ENCODE results near the gene THBD.

THBD gene

DNA sequence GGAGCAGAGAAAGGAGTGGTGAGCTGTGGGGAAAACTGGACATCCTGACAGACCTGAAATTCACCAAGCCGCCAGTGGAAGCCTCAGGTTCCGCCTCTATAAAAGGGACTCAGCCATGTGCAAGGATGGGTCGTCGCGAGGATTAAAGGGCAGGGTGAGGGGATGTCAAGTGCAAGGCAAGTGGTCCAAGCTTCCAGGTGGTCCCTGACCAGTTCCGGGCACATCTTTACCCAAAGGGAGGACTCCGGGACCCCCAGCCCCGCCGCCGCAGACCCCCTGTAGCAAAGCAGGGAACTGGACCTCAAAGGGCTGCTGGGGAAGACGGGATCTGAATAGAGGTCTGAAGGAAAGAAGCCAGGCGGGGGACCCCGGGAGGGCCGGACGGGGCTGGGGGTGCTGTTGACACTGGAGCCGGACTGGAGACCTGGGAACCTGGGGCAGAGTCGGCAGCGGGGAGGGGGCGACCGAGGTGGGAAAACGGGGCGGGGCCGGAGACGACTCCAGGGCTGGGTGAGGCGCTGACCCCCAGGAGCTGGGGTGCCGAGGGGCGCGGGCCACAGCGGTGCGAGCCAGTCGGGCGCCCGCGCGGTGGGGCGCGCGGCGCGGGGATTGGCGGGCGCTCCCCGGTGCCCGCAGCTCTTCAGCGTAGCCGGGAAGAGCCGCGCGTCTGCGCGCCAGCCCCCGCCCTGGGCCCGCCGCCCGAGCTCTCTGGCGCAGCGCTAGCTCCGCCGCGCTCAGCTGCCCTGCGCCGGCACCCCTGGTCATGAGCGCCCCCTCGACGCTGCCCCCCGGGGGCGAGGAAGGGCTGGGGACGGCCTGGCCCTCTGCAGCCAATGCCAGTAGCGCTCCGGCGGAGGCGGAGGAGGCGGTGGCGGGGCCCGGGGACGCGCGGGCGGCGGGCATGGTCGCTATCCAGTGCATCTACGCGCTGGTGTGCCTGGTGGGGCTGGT lies 14.5 kb downstream of the THBD start, which contains the start of gene SSTR4:
TSS of gene SSTR4 (plus strand) at position 592 of the 951 bp plus-strand sequence. CDS start at position 764, 172 bp downstream.
- no peak for DNase-seq (ENCODE audit: low read depth)
- TF ChIP-seq, protein P1, sequence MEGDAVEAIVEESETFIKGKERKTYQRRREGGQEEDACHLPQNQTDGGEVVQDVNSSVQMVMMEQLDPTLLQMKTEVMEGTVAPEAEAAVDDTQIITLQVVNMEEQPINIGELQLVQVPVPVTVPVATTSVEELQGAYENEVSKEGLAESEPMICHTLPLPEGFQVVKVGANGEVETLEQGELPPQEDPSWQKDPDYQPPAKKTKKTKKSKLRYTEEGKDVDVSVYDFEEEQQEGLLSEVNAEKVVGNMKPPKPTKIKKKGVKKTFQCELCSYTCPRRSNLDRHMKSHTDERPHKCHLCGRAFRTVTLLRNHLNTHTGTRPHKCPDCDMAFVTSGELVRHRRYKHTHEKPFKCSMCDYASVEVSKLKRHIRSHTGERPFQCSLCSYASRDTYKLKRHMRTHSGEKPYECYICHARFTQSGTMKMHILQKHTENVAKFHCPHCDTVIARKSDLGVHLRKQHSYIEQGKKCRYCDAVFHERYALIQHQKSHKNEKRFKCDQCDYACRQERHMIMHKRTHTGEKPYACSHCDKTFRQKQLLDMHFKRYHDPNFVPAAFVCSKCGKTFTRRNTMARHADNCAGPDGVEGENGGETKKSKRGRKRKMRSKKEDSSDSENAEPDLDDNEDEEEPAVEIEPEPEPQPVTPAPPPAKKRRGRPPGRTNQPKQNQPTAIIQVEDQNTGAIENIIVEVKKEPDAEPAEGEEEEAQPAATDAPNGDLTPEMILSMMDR (conservative IDR thresholded peaks at IDR 0.05; ENCODE audit: low read depth, low read length), result no peak
- H3K4me3 ChIP-seq (ENCODE audit: low read length), result no peak within 1 kb of the TSS

DNA sequence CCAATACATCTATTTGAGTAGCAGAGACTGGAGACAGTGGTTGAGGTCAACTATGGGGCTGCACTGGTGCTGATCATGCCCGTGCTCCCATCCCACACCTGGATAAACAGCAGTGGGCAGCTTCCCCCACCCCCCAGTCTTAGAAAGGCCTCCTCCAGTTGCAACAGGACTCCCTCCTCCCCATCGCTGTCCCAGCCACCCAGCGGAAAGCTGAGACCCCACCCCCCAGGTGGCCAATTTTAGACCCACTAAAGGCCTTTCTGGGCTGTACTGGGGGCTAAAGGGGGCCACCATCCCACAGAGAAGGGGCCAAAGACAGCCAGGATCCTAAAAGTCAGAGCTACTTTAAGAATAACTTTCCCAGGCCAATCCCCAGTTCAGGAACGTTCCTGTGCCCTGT lies 15.6 kb downstream of the THBD start:
- H3K4me3 ChIP-seq (ENCODE audit: low read length), result no peak overlapping the region
- no peak for DNase-seq (ENCODE audit: low read depth)
- TF ChIP-seq, protein P1 (conservative IDR thresholded peaks at IDR 0.05; ENCODE audit: low read depth, low read length), result no peak

DNA sequence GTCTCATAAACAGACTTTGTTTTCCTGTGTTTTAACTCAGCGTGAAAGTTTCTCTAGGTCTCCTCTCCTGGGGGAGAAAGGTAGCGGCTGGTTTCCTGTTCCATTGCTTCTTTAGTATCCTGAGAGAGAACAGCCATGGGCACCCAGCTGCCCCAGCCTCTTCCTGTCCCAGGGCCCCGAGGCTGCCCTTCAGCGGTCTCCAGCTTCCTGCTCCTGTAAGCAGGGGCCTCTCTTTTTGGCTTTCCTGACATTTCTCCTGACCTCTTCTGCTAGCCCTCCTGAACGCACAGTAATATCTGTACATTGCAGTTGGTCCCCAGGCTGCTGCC lies 16.8 kb downstream of the THBD start:
- TF ChIP-seq, protein P1 (conservative IDR thresholded peaks at IDR 0.05; ENCODE audit: low read depth, low read length), result no peak
- no peak for DNase-seq (ENCODE audit: low read depth)
- no peak overlapping the region for H3K4me3 ChIP-seq (ENCODE audit: low read length)

DNA sequence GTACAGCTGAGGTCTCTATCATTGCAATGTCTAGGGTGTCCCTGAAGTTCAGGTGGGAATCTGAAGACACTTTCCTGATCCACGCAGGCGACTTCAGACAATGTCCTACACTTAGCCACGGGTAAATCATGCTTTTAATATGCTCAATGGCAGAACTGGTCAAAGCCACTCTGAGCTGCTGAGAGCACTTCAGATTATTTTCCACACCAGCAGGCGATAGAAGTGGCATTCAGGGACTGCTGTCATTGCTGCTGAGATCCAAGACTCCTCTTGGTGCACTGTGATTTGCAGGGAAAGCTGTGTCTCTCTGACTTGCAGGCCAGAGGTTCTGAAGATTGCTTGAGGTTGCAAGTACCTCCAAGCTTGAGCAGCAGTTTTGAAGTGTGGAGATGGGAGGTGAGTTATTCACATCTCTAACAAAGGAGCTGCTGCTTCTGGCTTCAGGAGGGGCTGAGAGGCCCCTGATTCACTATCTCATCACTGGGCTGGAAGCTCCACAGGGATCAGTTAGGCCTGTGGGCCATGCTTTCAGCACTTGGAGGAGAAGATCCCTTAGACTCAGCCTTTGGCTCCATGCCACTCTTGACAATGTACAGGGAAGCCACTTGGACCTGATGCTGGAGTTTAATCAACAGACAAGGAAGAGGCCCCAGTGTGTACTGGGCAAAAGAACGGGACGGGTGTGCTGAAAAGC lies 17.3 kb downstream of the THBD start:
- DNase-seq (ENCODE audit: low read depth), result no peak
- H3K4me3 ChIP-seq (ENCODE audit: low read length), result no peak overlapping the region
- TF ChIP-seq, protein P1 (conservative IDR thresholded peaks at IDR 0.05; ENCODE audit: low read depth, low read length), result no peak

DNA sequence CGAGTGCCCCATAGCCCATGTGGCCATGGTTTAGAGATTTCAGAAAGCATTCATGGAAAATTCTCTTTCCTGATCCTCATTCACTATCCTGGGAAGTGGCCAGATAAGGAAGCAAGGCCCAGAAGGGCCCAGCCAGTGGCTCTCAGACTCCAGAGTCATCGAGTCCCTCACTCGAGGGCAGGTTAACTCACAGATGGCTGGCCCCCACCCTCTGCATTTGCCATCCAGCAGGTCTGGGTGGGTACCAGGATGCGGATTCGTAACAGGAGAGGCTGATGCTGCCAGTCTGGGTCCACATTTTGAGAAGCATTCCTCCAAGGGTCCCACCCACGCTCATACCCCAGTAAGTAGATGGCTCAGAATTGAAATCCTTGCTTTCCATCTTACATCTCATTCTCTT lies 18.1 kb downstream of the THBD start:
- TF ChIP-seq, protein P1 (conservative IDR thresholded peaks at IDR 0.05; ENCODE audit: low read depth, low read length), result no peak
- DNase-seq (ENCODE audit: low read depth), result no peak
- H3K4me3 ChIP-seq (ENCODE audit: low read length), result no peak overlapping the region

DNA sequence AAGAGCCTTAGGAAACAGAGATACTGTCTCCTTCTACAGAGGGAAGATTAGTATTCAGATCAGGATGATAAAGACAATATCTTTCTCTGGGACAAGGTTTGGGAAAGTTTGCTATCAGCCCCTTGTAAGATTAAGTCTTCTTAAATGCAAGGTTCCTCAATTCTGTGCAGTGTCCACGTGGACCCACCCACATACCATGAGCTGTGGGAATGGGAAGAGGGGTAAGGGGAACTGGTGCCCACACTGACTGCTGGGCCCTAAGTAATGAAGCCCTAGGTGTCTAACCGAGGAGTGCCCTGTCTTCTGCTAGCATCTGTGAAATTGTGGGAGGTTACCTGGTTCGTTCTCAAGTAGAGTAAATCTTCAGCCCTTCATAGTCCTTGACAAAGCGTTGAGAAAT lies 20.1 kb downstream of the THBD start:
- H3K4me3 ChIP-seq (ENCODE audit: low read length), result no peak overlapping the region
- DNase-seq (ENCODE audit: low read depth), result no peak
- TF ChIP-seq, protein P1 (conservative IDR thresholded peaks at IDR 0.05; ENCODE audit: low read depth, low read length), result no peak

Measured in retinal pigment epithelial cell (primary cell).